Gastrocnemius medialis (tissue), 4 donors: ENCODE measurements around the gene CALML3. TPM values are rescaled to one million over a fixed set of nuclear protein-coding genes. Genes with fewer than 3 reads are reported as not detected.

ENCODE experiments used
- ATAC-seq, 2 donors: fragments of 150-250 bp; one replicate each; pipeline ENCODE4 v1.9.1; 2016
- DNase-seq, 2 donors: peaks; one replicate each; pipeline ENCODE4 v3.0.0-alpha.2; 2019
- H3K27ac ChIP-seq, 4 donors: fragments of 200-600 bp; sonication (generic); 1 replicate in 1 of 4; 2 replicates in 3 of 4; pipeline ENCODE4 v1.5.1; 2016 to 2018; ENCODE audit warnings: mild to moderate bottlenecking in 2 of 4, moderate library complexity in 1 of 4
- H3K27me3 ChIP-seq, 3 donors: fragments of 200-600 bp; sonication (generic) in 2 of 3; 1 replicate in 1 of 3; 2 replicates in 2 of 3; pipeline versions ENCODE4 v1.5.1 to v1.6.0; 2016 to 2019; ENCODE audit warnings: mild to moderate bottlenecking in 1 of 3, moderate library complexity in 1 of 3
- H3K36me3 ChIP-seq, 2 donors: fragments of 200-600 bp; sonication (generic) in 1 of 2; one replicate each; pipeline ENCODE4 v1.5.1; 2017 to 2018
- H3K4me1 ChIP-seq, 2 donors: fragments of 200-600 bp; sonication (generic) in 1 of 2; one replicate each; pipeline ENCODE4 v1.5.1; 2016 to 2017; ENCODE audit warnings: mild to moderate bottlenecking in 2 of 2
- H3K4me3 ChIP-seq, 4 donors: fragments of 200-600 bp; sonication (generic) in 3 of 4; 1 replicate in 1 of 4; 2 replicates in 3 of 4; pipeline ENCODE4 v1.5.1; 2016 to 2019; ENCODE audit warnings: mild to moderate bottlenecking in 2 of 4
- H3K9me3 ChIP-seq, 3 donors: fragments of 200-600 bp; sonication (generic) in 2 of 3; 1 replicate in 1 of 3; 2 replicates in 2 of 3; pipeline ENCODE4 v1.5.1; 2016 to 2019
- POLR2A ChIP-seq, 2 donors: fragments of 450-650 bp; IDR thresholded peaks; one replicate each; pipeline ENCODE4 v1.6.1; 2017; ENCODE audit warnings: antibody characterized with exemption in 2 of 2, mild to moderate bottlenecking in 2 of 2, moderate library complexity in 2 of 2
- in situ Hi-C, 4 donors: fragments of 200-750 bp; cut with MboI; loops; one replicate each; pipeline versions ENCODE4 v1.15.0 to v1.8.0; 2017; ENCODE audit warnings: low sequenced_read_pairs in 4 of 4
- intact Hi-C: fragments of 100-400 bp; cut with DNase I; formaldehyde crosslinking; loops from one replicate; pipeline ENCODE4 v1.15.1; 2023; ENCODE audit warnings: low total_unique reads
- total RNA-seq, 4 donors: library from RNA; depleted of rRNA; stranded (reverse); fragments of >200 nt; gene quantifications; one replicate each; pipeline versions ENCODE4 v1.1.0 to v1.2.3, GENCODE V29; 2016
- TF ChIP-seq, protein P1 (sequence below), 5 experiments: fragments of 450-650 bp in 3 of 5; fragments of 200-600 bp in 2 of 5; sonication (generic) in 2 of 5; IDR thresholded peaks in 4 of 5; conservative IDR thresholded peaks in 1 of 5; 1 replicate in 4 of 5; 2 replicates in 1 of 5; pipeline ENCODE4 v1.5.1; 2016 to 2019; ENCODE audit warnings: antibody characterized with exemption in 5 of 5, mild to moderate bottlenecking in 3 of 5, moderate library complexity in 3 of 5

The CALML3 gene
- total RNA-seq, 4 donors from 2014 or later, result not detected

DNA sequence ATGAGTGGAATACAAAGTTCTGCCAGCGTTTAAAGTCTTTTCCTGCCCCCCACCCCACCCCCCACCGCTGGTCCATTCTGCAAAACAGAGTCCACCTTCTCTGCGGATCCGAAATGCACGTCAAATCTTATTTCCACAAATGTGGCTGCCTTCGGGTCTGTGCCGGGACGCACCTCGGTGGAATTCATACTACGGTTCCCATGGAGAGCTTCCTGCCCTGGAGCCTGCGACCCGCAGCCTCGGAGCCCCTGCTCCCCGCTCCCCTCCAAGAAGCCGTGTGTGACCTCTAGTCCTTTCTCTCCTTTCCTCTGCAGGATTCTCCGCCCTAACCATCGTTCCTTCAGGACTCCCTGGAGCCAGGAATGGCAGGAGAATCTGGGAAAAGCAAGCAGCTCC lies 12.9 kb upstream of the CALML3 start:
- no peak overlapping the region for H3K27ac ChIP-seq
- no peaks in the 10 kb centered on the region for H3K36me3 ChIP-seq
- H3K9me3 ChIP-seq, result no peaks in the 10 kb centered on the region
- intact Hi-C loops (no loop called here), in situ Hi-C loops (no loop called here)
- H3K4me1 ChIP-seq, result no peaks in the 10 kb centered on the region
- no peak for ATAC-seq
- TF ChIP-seq POLR2A (IDR thresholded peaks at IDR 0.05), result no peak
- TF ChIP-seq, protein P1, sequence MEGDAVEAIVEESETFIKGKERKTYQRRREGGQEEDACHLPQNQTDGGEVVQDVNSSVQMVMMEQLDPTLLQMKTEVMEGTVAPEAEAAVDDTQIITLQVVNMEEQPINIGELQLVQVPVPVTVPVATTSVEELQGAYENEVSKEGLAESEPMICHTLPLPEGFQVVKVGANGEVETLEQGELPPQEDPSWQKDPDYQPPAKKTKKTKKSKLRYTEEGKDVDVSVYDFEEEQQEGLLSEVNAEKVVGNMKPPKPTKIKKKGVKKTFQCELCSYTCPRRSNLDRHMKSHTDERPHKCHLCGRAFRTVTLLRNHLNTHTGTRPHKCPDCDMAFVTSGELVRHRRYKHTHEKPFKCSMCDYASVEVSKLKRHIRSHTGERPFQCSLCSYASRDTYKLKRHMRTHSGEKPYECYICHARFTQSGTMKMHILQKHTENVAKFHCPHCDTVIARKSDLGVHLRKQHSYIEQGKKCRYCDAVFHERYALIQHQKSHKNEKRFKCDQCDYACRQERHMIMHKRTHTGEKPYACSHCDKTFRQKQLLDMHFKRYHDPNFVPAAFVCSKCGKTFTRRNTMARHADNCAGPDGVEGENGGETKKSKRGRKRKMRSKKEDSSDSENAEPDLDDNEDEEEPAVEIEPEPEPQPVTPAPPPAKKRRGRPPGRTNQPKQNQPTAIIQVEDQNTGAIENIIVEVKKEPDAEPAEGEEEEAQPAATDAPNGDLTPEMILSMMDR (IDR thresholded peaks at IDR 0.05 in 4 of 5, conservative IDR thresholded peaks at IDR 0.05 in 1 of 5), result no peak
- no peak overlapping the region for H3K4me3 ChIP-seq
- H3K27me3 ChIP-seq, result no peaks in the 10 kb centered on the region
- no peak for DNase-seq

DNA sequence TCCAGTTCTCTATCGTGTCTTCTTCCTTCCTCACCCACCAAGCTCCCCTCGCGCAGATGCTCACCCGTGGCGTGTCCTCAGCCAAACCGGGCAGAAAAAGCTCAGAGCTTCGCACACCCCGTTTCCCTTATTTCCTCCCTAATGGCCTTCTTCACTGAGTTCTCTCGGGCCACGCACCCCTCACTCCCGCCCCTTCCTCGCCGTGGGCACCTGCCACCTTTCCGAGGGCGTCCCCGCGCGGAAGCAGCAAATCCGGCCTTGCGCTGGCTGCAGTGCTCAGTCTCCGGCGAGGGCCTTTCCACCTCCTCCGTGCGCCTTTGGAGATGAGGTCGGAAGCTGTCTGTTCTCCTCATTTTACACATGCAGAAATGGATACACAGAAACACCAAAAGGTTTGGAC lies 12.4 kb upstream of the CALML3 start:
- intact Hi-C loops (no loop called here), in situ Hi-C loops (no loop called here)
- Histone ChIP-seq H3K9me3 (no peaks in the 10 kb centered on the region), H3K4me3 (no peak overlapping the region), H3K27me3 (no peaks in the 10 kb centered on the region), H3K27ac (no peak overlapping the region), H3K4me1 (no peaks in the 10 kb centered on the region), H3K36me3 (no peaks in the 10 kb centered on the region)
- TF ChIP-seq, protein P1 (IDR thresholded peaks at IDR 0.05 in 4 of 5, conservative IDR thresholded peaks at IDR 0.05 in 1 of 5), result no peak
- no peak for TF ChIP-seq POLR2A (IDR thresholded peaks at IDR 0.05)
- no peak for DNase-seq
- no peak for ATAC-seq

DNA sequence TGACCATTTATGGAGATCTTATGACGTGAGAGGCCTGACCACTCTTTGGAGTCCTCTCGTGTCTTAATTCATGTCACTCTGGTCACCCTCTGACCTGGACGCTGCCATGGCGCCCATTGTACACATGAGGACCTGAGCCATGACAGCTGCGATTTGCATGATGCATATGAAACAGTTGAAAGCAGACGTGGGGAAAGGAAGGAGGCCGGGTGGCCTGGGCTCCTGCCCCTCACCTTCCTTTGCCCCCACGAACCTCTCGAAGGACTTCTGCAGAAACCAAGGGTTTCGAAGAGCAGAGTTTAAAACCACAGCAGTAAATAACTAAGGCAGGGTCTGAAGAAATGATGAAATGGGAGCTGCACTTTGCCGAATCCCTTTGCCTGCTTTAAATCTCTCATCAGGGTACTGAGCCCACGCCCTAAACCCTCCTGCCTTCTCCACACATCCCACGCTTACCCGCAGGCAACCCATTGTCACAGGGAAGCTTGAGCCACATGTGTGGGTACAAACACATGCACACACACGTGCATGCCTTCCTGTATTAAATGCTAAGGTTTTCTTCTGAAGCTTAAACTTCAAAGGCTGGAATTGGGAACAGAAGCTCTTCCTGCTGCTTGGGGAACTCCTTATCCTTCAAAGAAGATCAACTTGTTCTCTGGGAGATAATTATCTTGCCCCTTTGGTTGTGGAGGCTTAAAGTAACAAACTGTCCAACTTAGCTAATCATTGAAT lies 11.7 kb upstream of the CALML3 start:
- DNase-seq, result no peak
- H3K27me3 ChIP-seq, result no peaks in the 10 kb centered on the region
- intact Hi-C loops (no loop called here), in situ Hi-C loops (no loop called here)
- no peak for ATAC-seq
- H3K4me1 ChIP-seq, result no peaks in the 10 kb centered on the region
- no peaks in the 10 kb centered on the region for H3K9me3 ChIP-seq
- no peak for TF ChIP-seq POLR2A (IDR thresholded peaks at IDR 0.05)
- TF ChIP-seq, protein P1 (IDR thresholded peaks at IDR 0.05 in 4 of 5, conservative IDR thresholded peaks at IDR 0.05 in 1 of 5), result no peak
- no peaks in the 10 kb centered on the region for H3K36me3 ChIP-seq
- H3K4me3 ChIP-seq, result no peak overlapping the region
- no peak overlapping the region for H3K27ac ChIP-seq

DNA sequence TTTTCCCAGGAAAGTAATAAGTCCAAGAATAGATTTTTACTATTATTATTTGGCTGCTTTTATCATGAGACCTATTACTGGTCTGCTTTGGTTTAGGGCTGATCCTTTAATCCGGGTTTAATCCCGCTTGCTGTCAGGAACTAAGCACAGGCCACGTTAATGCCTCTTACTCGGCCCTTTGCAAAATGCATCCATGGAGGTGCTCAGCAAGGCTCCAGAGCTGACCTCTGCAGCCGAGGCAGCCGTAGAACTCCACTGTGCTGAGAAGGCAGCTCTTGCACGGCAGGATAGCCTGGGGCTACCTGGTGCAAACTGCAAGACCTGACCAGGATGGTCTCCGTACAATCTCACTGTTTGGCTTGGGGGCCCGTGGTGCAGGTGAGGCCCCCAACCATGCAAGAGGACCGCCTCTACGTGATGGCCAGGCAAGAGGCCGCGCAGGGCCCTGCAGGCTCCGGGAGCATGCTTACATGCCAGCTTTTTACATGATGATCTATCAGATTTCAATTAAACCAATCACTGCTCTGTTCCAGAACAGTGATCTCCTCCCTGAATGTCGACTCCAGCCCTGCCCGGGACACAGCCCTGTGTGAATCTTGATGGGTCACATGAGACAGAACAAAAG lies 10.4 kb upstream of the CALML3 start:
- in situ Hi-C loops, result no loop called here
- DNase-seq (no peak), ATAC-seq (no peak)
- TF ChIP-seq, protein P1 (IDR thresholded peaks at IDR 0.05 in 4 of 5, conservative IDR thresholded peaks at IDR 0.05 in 1 of 5), result no peak
- TF ChIP-seq POLR2A (IDR thresholded peaks at IDR 0.05), result no peak
- Histone ChIP-seq H3K27me3 (no peaks in the 10 kb centered on the region), H3K36me3 (no peaks in the 10 kb centered on the region), H3K4me1 (no peaks in the 10 kb centered on the region), H3K9me3 (no peaks in the 10 kb centered on the region), H3K4me3 (no peak overlapping the region), H3K27ac (no peak overlapping the region)
- intact Hi-C loops, result no loop called here
